GM18502 (cell line): Measurements from ENCODE around the gene ESPL1.
"Not testable (repeated sequence)": the region's sequence is repeated elsewhere in the genome, so short reads cannot be mapped to it uniquely, and the experiment has no call there.

Experiments
- ATAC-seq: cut with Tn5 transposase; IDR thresholded peaks from one replicate; pipeline ENCODE4 v1.9.1; 2021; ENCODE audit warnings: mild to moderate bottlenecking; ENCODE audit not compliant: unreplicated experiment, poor library complexity

Gene ESPL1

GRCh38 chr12:53330671-53331070 is 62.6 kb downstream of the ESPL1 start:
- no peak for ATAC-seq

- not testable (repeated sequence) for ATAC-seq
These were observed 64.2 kb downstream of the ESPL1 start for GRCh38 chr12:53332339-53332738.

GRCh38 chr12:53332744-53333143 is 64.6 kb downstream of the ESPL1 start:
- no peak for ATAC-seq

- ATAC-seq: no peak
These were observed 65.2 kb downstream of the ESPL1 start for GRCh38 chr12:53333289-53333688.

- no peak for ATAC-seq
These were observed 65.7 kb downstream of the ESPL1 start for GRCh38 chr12:53333845-53334244.

GRCh38 chr12:53334822-53335221 is 66.7 kb downstream of the ESPL1 start:
- no peak for ATAC-seq

- ATAC-seq: no peak
These were observed 68.1 kb downstream of the ESPL1 start, which contains the start of gene SP7 for GRCh38 chr12:53336181-53336681. Gene SP7 (minus strand): TSS chr12:53336354. CDS start chr12:53335646, 708 bp downstream.

- ATAC-seq: no peak
These were observed 69.9 kb downstream of the ESPL1 start for GRCh38 chr12:53338017-53338416.

- ATAC-seq: no peak
These were observed 70.8 kb downstream of the ESPL1 start for GRCh38 chr12:53338916-53339315.

GRCh38 chr12:53340398-53340797 is 72.3 kb downstream of the ESPL1 start:
- no peak for ATAC-seq
